NT2/D1 (cell line): ENCODE measurements around the gene GOLGA3.
"Not testable (repeated sequence)": the region's sequence is repeated elsewhere in the genome, so short reads cannot be mapped to it uniquely, and the experiment has no call there.

ENCODE experiments used
- DNase-seq: peaks from one replicate; pipeline ENCODE4 v3.0.0-alpha.2; 2011; ENCODE audit warnings: low read depth, low spot score
- H3K27me3 ChIP-seq: 2 replicates; pipeline ENCODE4 v1.6.0; 2011; ENCODE audit warnings: mild to moderate bottlenecking; ENCODE audit not compliant: insufficient read length, insufficient read depth
- H3K36me3 ChIP-seq: 2 replicates; pipeline ENCODE4 v1.6.1; 2011; ENCODE audit warnings: mild to moderate bottlenecking, low read length, mixed read lengths; ENCODE audit not compliant: insufficient read depth, insufficient read length
- H3K4me1 ChIP-seq: 2 replicates; pipeline ENCODE4 v1.5.1; 2011; ENCODE audit not compliant: insufficient read depth, insufficient read length
- H3K4me3 ChIP-seq: 2 replicates; pipeline ENCODE4 v1.5.1; 2011; ENCODE audit warnings: low read depth; ENCODE audit not compliant: insufficient read length
- H3K9ac ChIP-seq: 2 replicates; pipeline ENCODE4 v1.6.0; 2011; ENCODE audit warnings: low read depth; ENCODE audit not compliant: insufficient read length
- H3K9me3 ChIP-seq: 2 replicates; pipeline ENCODE4 v1.5.1; 2011; ENCODE audit warnings: mild to moderate bottlenecking, low read length; ENCODE audit not compliant: insufficient read depth
- SUZ12 ChIP-seq: IDR thresholded peaks from 2 replicates; pipeline ENCODE4 v1.6.1; 2011; ENCODE audit not compliant: insufficient read length, insufficient read depth; ENCODE audit errors: extremely low read depth
- YY1 ChIP-seq: IDR thresholded peaks from 2 replicates; pipeline ENCODE4 v1.6.1; 2011; ENCODE audit not compliant: insufficient read length, insufficient read depth
- ZNF274 ChIP-seq: IDR thresholded peaks from 2 replicates; pipeline ENCODE4 v1.6.1; 2011; ENCODE audit warnings: mild to moderate bottlenecking, low read depth, low read length

Gene GOLGA3

DNA sequence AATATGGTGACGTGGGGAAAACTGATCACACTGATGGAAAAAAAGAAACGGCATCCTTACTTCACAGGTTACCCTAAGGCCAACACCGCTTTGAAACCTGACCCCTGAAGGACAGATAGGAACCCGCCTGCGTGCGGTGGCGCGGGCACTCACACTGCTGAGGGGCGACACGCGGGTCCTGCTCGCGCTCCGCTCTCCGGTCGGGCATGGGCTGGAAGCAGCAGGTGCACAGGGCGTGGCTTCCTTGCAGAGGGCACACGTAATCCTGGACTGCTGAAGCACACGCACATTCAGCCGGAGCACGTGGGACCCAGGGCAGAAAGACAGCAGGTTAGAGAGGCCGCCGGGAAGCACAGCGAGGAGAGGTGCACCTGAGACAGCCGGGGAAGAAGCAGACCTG, 22.8 kb upstream of the GOLGA3 start:
- no peak for TF ChIP-seq YY1
- no peak for TF ChIP-seq ZNF274
- no peak for TF ChIP-seq SUZ12
- Histone ChIP-seq H3K36me3 (peaks cover 83% of the 10 kb centered on the region), H3K9me3 (no peaks in the 10 kb centered on the region), H3K4me1 (peaks cover 14% of the 10 kb centered on the region), H3K4me3 (no peak overlapping the region), H3K9ac (no peak overlapping the region), H3K27me3 (no peaks in the 10 kb centered on the region)
- DNase-seq: no peak

DNA sequence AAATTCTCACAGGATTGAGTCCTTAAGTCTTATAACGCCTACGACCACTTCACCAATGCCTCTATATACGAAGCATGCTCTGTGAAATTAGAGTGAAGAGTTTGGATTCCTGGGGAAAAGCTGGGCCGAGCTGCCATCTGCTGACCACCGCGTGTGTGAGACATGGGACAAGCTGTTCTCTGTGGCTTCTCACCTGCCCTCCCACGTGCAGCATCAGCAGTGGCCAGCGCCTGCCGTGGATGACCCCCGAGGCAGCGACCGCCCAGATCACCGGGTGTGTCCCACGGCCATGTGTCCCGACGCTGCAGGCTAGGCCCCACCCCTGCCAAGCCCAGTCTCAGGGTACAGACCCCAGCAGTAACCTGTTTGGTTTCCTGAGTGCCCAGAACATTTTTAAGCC, 21.6 kb upstream of the GOLGA3 start:
- Histone ChIP-seq H3K4me3 (no peak overlapping the region), H3K27me3 (no peaks in the 10 kb centered on the region), H3K9ac (no peak overlapping the region), H3K36me3 (peaks cover 80% of the 10 kb centered on the region), H3K9me3 (no peaks in the 10 kb centered on the region), H3K4me1 (peaks cover 14% of the 10 kb centered on the region)
- DNase-seq: no peak
- no peak for TF ChIP-seq SUZ12
- no peak for TF ChIP-seq ZNF274
- TF ChIP-seq YY1: no peak

DNA sequence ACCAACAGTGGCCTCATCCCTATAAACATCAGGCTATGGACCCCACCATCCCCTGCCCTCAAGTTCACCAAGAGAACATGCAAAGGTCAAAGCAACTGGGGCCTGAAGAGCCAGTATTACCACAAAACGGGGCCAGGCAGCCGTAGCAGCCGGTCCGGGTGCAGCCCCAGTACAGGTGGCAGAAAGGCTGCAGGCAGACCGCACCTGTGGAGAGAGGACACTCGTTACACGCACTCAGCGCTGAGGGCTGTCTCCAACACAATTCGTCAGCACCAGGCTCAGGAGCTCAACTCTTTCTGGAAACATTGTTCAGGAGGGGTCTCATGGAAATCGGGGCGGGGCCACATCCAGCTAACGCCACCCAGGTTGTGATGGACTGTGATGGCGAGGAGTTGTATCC, 19.9 kb upstream of the GOLGA3 start:
- Histone ChIP-seq H3K27me3 (no peaks in the 10 kb centered on the region), H3K36me3 (peaks cover 73% of the 10 kb centered on the region), H3K9me3 (no peaks in the 10 kb centered on the region), H3K4me3 (no peak overlapping the region), H3K9ac (peak overlapping the region; percentile 3), H3K4me1 (peaks cover 13% of the 10 kb centered on the region)
- DNase-seq: no peak
- TF ChIP-seq YY1 (no peak), ZNF274 (no peak), SUZ12 (no peak)

DNA sequence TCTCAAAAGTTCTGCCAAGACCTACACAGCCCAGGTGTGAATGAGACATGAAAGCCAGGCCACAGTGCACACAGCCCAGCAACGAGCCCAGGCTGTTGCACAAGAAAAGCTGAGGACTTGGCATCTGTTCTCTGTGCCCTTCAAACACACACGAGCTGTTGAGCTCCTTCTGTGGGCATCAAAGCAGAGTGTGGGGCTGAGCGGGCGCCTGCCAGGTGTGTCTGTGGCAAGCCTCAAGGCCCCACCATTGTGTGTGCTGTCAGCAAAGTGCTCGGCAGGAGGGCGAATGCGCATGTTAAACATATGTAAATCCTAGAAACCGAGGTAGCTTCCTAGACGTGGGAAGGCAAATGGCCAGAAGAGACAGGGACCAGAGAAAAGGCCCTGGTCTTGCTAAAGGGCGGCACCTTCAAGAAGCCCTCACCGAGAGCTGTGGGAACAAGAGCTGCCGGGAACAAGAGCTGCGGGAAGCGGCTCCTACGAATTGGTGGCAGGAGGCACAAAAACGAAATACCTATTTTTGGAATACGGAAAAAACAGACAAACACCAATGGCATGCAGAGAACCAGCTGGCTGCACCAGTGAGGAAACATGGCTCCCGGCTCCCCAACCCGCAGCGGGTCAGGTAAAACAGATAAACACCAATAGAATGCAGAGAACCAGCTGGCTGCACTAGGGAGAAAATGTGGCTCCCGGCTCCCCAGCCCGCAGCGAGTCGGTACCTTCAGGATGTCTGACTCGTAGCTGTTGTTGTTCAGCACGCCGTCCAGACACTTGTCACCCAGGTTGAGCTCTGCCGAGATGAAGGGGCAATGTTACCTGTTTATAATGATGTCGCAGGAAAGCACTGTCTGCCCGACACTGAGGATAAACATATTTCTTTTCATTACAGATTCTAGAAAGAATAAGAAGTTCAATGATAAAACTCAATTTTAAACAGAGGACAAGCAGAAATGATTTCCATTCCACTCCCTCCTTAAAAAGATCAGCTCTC, 19.0 kb upstream of the GOLGA3 start:
- H3K9ac ChIP-seq: no peak overlapping the region
- peaks cover 72% of the 10 kb centered on the region for H3K36me3 ChIP-seq
- DNase-seq: peak; percentile 75
- H3K27me3 ChIP-seq: no peaks in the 10 kb centered on the region
- peaks cover 11% of the 10 kb centered on the region for H3K4me1 ChIP-seq
- H3K4me3 ChIP-seq: no peak overlapping the region
- TF ChIP-seq ZNF274: no peak
- H3K9me3 ChIP-seq: no peaks in the 10 kb centered on the region

DNA sequence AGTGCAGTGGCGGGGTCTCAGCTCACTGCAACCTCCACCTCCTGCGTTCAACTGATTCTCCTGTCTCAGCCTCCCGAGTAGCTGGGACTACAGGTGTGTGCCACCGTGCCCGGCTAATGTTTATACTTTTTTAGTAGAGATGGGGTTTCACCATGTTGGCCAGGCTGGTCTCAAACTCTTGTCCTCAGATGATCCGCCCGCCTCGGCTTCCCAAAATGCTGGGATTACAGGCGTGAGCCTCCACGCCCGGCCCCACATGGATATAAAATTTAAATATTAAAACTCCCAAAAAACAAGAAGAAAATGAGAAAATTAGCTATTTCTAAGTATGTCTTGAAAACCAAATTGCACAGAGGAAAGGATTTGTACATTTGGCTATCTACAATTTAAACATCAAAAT, 16.0 kb upstream of the GOLGA3 start:
- not testable (repeated sequence) for H3K9ac ChIP-seq, H3K27me3 ChIP-seq, DNase-seq, H3K4me3 ChIP-seq, H3K9me3 ChIP-seq
- peaks cover 78% of the 10 kb centered on the region for H3K36me3 ChIP-seq
- peaks cover 11% of the 10 kb centered on the region for H3K4me1 ChIP-seq

DNA sequence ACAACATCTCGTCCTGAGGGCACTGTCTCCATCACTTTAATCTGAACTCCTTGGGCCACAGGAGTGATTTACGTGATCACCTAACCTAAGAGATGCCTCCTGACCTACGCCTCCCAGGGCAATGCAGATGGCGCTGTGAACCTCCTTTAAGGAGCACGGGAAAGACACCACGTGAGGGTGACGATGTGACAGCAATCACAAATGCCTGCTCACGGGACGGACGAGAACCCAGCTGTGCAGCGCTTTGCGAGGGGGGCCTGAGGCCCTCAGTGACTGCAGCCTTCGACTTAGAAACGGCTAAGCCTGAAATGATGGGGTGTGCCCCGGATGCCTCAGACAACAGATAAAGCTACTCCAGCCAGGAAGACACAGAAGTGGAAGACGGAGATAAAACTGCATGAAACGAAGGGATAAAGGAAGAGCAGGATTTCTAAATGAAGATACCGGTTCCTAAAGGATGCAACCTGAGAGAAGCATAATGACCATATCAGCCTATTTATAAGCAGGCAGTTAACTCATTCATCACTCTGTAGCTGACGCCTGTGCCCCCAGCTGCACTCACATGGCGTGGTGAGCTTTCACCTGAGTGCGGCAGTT, 13.9 kb upstream of the GOLGA3 start:
- H3K36me3 ChIP-seq: peaks cover 85% of the 10 kb centered on the region
- peaks cover 3% of the 10 kb centered on the region for H3K4me1 ChIP-seq
- no peak for DNase-seq
- no peaks in the 10 kb centered on the region for H3K27me3 ChIP-seq
- H3K4me3 ChIP-seq: no peak overlapping the region
- peak overlapping the region; percentile 4 for H3K9ac ChIP-seq
- TF ChIP-seq ZNF274 (no peak), YY1 (no peak), SUZ12 (no peak)
- no peaks in the 10 kb centered on the region for H3K9me3 ChIP-seq

DNA sequence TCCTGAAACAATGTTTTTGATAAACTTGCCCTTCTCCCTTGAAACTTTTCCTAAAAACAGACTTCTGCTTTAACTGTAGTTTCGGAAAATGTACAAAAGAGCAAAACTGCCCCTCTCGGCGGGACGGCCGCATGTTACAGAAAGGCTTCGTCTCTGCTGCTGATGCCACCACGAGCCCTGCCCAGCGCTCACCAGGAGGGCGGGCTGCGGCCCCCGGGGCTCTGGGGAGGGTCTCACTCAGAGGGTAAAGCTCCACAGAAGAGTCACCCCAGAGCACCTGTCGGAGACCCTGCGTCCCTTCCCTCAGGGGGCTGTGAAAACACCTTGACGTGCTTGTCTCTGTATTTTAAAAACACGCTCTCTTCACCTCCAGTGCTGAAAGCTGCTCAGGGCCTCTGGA, 12.5 kb upstream of the GOLGA3 start:
- no peaks in the 10 kb centered on the region for H3K27me3 ChIP-seq
- H3K9ac ChIP-seq: no peak overlapping the region
- peaks cover 84% of the 10 kb centered on the region for H3K36me3 ChIP-seq
- DNase-seq: no peak
- H3K9me3 ChIP-seq: no peaks in the 10 kb centered on the region
- H3K4me1 ChIP-seq: no peaks in the 10 kb centered on the region
- no peak overlapping the region for H3K4me3 ChIP-seq
- no peak for TF ChIP-seq ZNF274
